Esophagus squamous epithelium (tissue), 5 donors: ENCODE data around the gene PARD3. TPM values are rescaled to one million over a fixed set of nuclear protein-coding genes. Genes with fewer than 3 reads are reported as not detected.

Experiments used
- DNase-seq: peaks from one replicate; lab custom pipeline; 2025; lab: John Stamatoyannopoulos, UW
- H3K27ac ChIP-seq, 4 donors: fragments of 200-600 bp; sonication (generic); one replicate each; pipeline ENCODE4 v1.5.1; 2016 to 2019; ENCODE audit warnings: mild to moderate bottlenecking in 1 of 4
- H3K27me3 ChIP-seq, 4 donors: fragments of 200-600 bp; sonication (generic); 1 replicate in 3 of 4; 2 replicates in 1 of 4; pipeline versions ENCODE4 v1.5.1 to v1.6.0; 2017 to 2021; ENCODE audit warnings: antibody characterized with exemption in 1 of 4
- H3K36me3 ChIP-seq, 3 donors: fragments of 200-600 bp; sonication (generic); one replicate each; pipeline ENCODE4 v1.5.1; 2016 to 2019
- H3K4me1 ChIP-seq, 3 donors: fragments of 200-600 bp; sonication (generic); one replicate each; pipeline ENCODE4 v1.5.1; 2017 to 2019
- H3K4me3 ChIP-seq, 4 donors: fragments of 200-600 bp; sonication (generic); 1 replicate in 3 of 4; 2 replicates in 1 of 4; pipeline ENCODE4 v1.5.1; 2016 to 2019; ENCODE audit warnings: mild to moderate bottlenecking in 2 of 4, moderate library complexity in 1 of 4
- H3K9me3 ChIP-seq, 3 donors: fragments of 200-600 bp; sonication (generic); one replicate each; pipeline ENCODE4 v1.5.1; 2016 to 2019
- POLR2A ChIP-seq, 4 donors: fragments of 450-650 bp; IDR thresholded peaks; one replicate each; pipeline ENCODE4 v1.6.1; 2017; ENCODE audit warnings: antibody characterized with exemption in 4 of 4, mild to moderate bottlenecking in 4 of 4, moderate library complexity in 3 of 4
- WGBS, 2 donors: methylation state at CpG; one replicate each; pipeline ENCODE4 v1.1.5; 2018; 5-methylcytosine and 5-hydroxymethylcytosine counted together
- intact Hi-C: fragments of 100-400 bp; cut with DNase I; formaldehyde crosslinking; loops from one replicate; pipeline ENCODE4 v1.15.0; 2022
- small RNA-seq, 4 donors: library from RNA; depleted of rRNA; stranded (forward); fragments of <200 nt; gene quantifications; one replicate each; pipeline ENCODE3, GENCODE V24; 2016
- total RNA-seq, 4 donors: library from RNA; depleted of rRNA; stranded (reverse); fragments of >200 nt; gene quantifications; one replicate each; pipeline ENCODE4 v1.1.0, GENCODE V29; 2016
- TF ChIP-seq, protein P1 (sequence below), 6 experiments: fragments of 450-650 bp in 4 of 6; fragments of 200-600 bp in 2 of 6; sonication (generic) in 2 of 6; IDR thresholded peaks; one replicate each; pipeline ENCODE4 v1.5.1; 2016 to 2019; ENCODE audit warnings: antibody characterized with exemption in 6 of 6, mild to moderate bottlenecking in 4 of 6, moderate library complexity in 4 of 6
- donor health status: DM: yes; HTN: yes; CAD: no.

The PARD3 gene
- total RNA-seq, 4 donors from 2014 or later, result 57.3 to 114 (median 81.7) TPM

DNA sequence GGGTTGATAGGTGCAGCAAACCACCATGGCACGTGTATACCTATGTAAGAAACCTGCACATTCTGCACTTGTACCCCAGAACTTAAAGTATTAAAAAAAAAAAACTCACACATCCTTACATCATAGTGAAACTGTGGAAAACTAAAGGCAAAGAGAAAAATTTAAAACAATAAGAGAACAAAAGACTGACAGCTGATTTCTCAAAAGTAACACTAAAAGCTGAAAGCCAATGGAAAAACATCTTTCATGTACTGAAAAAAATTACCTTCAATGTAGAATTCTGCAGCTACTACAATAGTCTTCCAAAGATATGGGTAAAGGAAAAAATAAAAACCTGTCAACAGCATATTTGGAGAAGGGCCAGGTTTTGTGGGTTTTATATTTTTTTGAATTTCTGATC is 751.5 kb downstream of the PARD3 start:
- H3K27me3 ChIP-seq, result no peaks in the 10 kb centered on the region
- intact Hi-C loops, result no loop called here
- no peak for DNase-seq
- H3K4me1 ChIP-seq, result peaks cover 0 to 4% (median 3%) of the 10 kb centered on the region in 3 donors
- H3K36me3 ChIP-seq, result no peaks in the 10 kb centered on the region
- TF ChIP-seq, protein P1, sequence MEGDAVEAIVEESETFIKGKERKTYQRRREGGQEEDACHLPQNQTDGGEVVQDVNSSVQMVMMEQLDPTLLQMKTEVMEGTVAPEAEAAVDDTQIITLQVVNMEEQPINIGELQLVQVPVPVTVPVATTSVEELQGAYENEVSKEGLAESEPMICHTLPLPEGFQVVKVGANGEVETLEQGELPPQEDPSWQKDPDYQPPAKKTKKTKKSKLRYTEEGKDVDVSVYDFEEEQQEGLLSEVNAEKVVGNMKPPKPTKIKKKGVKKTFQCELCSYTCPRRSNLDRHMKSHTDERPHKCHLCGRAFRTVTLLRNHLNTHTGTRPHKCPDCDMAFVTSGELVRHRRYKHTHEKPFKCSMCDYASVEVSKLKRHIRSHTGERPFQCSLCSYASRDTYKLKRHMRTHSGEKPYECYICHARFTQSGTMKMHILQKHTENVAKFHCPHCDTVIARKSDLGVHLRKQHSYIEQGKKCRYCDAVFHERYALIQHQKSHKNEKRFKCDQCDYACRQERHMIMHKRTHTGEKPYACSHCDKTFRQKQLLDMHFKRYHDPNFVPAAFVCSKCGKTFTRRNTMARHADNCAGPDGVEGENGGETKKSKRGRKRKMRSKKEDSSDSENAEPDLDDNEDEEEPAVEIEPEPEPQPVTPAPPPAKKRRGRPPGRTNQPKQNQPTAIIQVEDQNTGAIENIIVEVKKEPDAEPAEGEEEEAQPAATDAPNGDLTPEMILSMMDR (IDR thresholded peaks at IDR 0.05), result no peak
- TF ChIP-seq POLR2A (IDR thresholded peaks at IDR 0.05), result no peak
- 92 to 100% methylated on average over 1 of the region's 1 CpG for WGBS, 2 donors
- H3K9me3 ChIP-seq, result peaks cover 0 to 18% (median 7%) of the 10 kb centered on the region in 3 donors
- no peak overlapping the region for H3K4me3 ChIP-seq
- no peak overlapping the region for H3K27ac ChIP-seq

DNA sequence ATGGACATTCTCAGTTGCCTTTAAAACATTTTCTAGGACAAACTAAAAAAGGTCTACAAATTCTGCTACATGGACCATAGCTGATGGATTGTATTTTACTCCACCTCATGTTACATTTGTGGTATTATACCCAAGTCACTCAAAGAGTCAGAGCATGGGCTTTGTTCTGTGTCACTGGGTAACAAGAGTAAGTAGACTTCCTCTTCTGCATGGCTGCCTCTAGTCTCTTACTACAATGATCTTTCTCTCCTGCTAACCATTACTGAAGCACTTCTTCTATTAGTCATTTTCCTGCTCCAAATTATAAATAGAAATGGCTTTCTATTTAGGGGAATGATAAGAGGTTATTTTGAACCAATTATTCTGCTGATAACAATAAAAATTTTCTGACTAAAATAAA is 753.3 kb downstream of the PARD3 start:
- intact Hi-C loops, result no loop called here
- TF ChIP-seq, protein P1 (IDR thresholded peaks at IDR 0.05), result no peak
- TF ChIP-seq POLR2A (IDR thresholded peaks at IDR 0.05), result no peak

More for the DNA sequence above, 753.3 kb downstream of the PARD3 start:
- no peak overlapping the region for H3K4me3 ChIP-seq
- H3K27me3 ChIP-seq, result no peaks in the 10 kb centered on the region
- H3K9me3 ChIP-seq, result peaks cover 0 to 18% (median 7%) of the 10 kb centered on the region in 3 donors
- no peak for DNase-seq
- peaks cover 0 to 10% (median 4%) of the 10 kb centered on the region in 3 donors for H3K4me1 ChIP-seq
- no peak overlapping the region for H3K27ac ChIP-seq
- no peaks in the 10 kb centered on the region for H3K36me3 ChIP-seq

Small RNAs within 50 kb of the gene (small RNA-seq; reads per million reads assigned to genes)
- gene ELOBP4 (0 reads per million in 4 donors), gene RF00019 (0 reads per million in 4 donors), gene RPL37P18 (0 to 0.68 (median 0) reads per million in 4 donors)
